A549 treated with GW870086 at 1 μM for 4 hours (cell line): ENCODE measurements around the gene PSMD10. TPM values are rescaled to one million over a fixed set of nuclear protein-coding genes. Genes with fewer than 3 reads are reported as not detected.

Experiments used
- total RNA-seq: library from RNA; stranded (reverse); fragments of 200-300 nt; extraction: Qiagen RNA extraction; gene quantifications from 5 replicates; pipeline ENCODE4 v1.2.3, GENCODE V29; 2022; ENCODE audit warnings: low read depth

The PSMD10 gene, protein sequence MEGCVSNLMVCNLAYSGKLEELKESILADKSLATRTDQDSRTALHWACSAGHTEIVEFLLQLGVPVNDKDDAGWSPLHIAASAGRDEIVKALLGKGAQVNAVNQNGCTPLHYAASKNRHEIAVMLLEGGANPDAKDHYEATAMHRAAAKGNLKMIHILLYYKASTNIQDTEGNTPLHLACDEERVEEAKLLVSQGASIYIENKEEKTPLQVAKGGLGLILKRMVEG
- total RNA-seq: 69.2 to 82.4 TPM (median 76.0 TPM) in 5 replicates

DNA sequence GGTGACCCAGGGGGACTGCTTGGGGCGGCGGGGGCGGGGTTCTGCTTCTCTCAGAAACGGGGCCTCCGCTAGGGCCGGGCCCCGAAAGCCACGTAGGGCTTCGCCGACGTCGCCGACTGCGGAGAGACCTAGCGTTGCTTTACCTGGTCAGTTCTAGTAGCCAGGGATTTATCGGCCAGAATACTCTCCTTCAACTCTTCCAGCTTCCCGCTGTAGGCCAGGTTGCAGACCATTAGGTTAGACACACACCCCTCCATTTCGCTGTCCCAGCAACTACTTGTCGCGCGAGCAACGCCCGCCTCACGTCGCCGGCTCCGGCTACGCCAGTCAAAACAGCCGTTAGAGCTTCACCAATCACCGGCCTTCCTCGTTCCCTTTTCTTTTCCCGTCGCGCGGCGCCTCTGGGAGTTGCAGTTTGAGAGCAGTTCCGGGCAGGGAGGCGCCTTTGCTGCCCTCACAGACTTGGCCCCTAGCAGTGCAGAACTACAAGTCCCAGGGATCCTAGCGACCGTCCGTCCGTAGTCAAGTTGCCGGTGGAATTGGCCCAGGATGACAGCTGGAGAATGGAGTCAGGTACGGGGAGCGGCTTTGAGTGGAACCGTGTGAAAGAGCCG is at the start of gene PSMD10, which contains the start of gene ATG4A:
Gene PSMD10, minus strand, starts transcription at position 279 of the 614 bp plus-strand sequence. Its CDS starts 22 bp downstream, at position 257.
Gene ATG4A, plus strand, starts transcription at position 515 of the 614 bp plus-strand sequence. Its CDS starts 49 bp downstream, at position 564.

GRCh38 chrX:108044554-108045256 is 46.6 kb downstream of the PSMD10 start, which contains the start of gene VSIG1:
TSS of gene VSIG1 (plus strand) at chrX:108045065. CDS start at chrX:108045131, 66 bp downstream.

Other genes with a start within 250 kb of the PSMD10 start
- not detected in 5 replicates for gene TEX13B, start 109.2 kb downstream of the PSMD10 start, total RNA-seq
- 0.17 to 1.0 TPM (median 0.26 TPM) in 5 replicates for gene VSIG1, start 46.5 kb downstream of the PSMD10 start, total RNA-seq
- 7.5 to 9.0 TPM (median 8.2 TPM) in 5 replicates for gene ATG4A, start 236 bp upstream of the PSMD10 start, total RNA-seq